SW 1271 (cell line): ENCODE data around the gene ACBD4.

Experiments
- DNase-seq, 2 experiments: peaks; one replicate each; lab custom pipeline; 2025; lab: John Stamatoyannopoulos, UW

The ACBD4 gene, protein sequence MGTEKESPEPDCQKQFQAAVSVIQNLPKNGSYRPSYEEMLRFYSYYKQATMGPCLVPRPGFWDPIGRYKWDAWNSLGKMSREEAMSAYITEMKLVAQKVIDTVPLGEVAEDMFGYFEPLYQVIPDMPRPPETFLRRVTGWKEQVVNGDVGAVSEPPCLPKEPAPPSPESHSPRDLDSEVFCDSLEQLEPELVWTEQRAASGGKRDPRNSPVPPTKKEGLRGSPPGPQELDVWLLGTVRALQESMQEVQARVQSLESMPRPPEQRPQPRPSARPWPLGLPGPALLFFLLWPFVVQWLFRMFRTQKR

DNA sequence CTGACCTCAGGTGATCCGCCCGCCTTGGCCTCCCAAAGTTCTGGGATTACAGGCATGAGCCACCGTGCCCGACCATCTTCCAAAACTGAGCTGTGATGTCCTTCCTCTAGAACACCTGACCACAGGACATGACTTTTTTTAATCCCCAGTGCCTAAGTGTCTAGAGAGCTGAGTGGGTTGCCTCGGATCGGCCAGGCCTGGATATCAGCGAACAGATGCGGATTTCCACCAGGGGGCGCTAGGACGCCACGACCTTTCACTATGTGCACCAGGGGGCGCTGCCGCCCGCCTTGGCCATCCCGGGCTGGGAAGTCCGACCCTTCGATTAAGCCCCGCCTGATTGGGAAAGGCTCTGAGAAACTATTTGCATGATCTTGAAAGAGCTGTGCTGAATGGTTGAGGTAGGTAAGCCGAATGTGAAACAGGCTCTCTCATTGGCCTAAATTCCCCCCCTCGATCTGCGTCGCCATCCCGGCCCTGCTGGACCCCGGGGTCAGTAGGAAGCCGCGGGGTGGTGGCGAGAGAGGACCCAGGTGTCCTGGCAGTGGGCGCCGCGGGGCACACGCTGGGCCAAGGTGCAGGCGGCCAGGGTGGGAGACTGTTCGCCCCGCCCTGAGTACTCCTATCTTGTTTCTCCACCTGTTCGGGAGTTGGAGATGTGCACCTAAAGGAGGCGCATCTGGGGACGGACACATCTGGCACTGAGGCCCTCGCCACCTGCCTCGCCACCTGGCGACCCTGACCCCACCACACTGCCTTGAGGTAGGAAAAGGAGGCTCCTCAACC is at the start of gene ACBD4:
ACBD4 (plus strand) TSS at position 496 of the 786 bp plus-strand sequence. CDS start 458 bp downstream, outside the sequence.
- DNase-seq = peak; percentile 94 to 97

DNA sequence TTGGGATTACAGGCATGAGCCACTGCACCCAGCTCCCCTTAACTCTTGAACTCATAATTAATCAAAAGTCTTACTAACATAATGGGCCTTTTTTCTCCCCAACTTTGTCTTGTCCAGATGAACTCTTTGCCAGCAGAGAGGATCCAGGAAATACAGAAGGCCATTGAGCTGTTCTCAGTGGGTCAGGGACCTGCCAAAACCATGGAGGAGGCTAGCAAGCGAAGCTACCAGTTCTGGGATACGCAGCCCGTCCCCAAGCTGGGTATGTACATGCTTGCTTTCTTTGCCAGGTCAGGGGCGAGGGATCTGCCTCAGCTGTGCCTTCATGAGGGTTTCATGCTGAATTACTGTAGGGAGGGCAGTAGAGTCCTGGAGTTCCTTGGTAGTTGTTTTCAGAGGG is 49.1 kb upstream of the ACBD4 start:
- DNase-seq = no peak

DNA sequence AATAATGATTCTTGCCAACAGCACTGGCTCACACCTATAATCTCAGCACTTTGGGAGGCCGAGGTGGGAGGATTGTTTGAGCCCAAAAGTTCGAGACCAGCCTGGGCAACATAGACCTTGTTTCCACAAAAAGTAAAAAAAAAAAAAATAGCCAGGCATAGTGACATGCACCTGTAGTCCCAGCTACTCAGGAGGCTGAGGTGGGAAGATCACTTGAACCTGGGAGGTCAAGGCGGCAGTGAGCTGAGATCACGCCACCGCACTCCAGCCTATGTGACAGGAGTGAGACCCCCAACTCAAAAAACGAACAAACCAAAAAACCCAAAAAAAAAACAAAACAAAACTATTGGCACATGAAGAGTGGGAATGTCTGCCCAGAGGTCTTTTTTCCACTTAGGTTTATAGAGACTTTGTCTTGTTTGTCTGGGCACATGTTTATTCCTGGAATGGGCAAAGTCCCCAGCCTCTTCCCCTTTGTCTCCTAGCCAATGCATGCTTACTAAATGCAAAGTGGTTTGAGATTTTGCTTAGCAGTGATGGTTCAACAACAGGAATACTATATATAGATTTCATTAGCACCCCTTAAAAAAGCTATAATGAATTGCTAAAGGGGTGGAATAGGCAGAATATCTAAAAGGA is 48.5 kb upstream of the ACBD4 start:
- DNase-seq = no peak

DNA sequence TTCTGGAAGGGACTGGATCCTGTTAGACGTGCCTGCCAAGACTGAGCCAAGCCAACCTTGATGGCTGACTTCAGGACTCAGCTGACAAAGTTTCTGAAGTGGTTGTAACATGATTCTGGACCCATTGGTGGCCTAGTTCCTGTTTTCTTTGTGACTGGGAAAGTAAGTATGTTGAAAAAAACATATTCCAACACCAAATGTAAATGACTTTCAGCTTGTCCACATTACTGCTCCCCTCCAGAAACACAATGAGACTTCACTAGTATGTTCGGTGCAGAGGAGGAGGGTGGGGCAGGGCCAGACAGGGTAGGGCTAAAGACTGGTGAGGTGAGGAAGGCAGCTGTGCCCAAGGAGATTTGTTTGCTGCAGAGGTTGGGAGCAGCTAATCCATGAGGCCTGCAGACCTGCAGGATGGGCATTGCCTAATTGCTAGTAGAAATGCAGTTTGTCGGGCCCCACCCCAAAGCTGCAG is 47.9 kb upstream of the ACBD4 start:
- DNase-seq = no peak

DNA sequence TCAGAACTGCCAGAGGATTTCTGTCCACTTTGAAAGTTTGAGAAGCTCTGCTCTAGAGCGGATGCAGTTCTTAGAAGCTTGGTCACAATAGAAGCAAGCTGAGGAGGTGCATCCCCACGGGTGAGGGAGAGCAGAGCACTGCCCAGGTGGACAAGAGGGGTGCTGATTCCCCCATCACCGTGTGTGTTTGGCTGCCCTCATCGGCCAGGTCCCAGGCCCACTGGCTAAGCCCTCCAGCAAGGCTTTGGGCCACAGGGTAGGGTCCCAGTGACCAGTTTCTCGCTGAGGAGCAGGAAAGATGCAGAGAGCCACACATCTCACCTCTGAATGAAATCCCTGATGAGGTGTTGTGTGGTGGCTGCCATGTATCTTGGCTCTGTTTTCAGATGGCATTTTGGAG is 47.5 kb upstream of the ACBD4 start:
- DNase-seq = no peak

DNA sequence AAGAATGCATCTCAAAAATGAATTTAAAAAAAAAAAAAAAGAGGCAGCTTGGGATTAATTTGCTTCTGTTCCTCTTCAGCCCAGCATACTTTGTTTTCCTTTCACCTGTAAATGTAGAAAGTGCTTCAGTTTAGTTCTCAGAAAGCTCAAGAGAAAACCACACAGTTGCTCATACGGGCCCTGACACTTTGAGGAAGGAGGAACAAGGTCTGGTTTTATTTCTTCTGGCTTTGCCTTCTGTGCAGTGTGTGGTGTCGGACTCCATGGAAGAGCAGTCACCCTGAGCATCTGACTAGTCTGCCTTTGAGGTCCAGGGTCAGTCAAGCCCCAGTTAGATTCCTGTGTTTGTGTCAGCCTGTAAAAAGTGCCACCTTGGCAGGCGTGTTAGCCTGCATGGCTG is 46.7 kb upstream of the ACBD4 start:
- DNase-seq = no peak

DNA sequence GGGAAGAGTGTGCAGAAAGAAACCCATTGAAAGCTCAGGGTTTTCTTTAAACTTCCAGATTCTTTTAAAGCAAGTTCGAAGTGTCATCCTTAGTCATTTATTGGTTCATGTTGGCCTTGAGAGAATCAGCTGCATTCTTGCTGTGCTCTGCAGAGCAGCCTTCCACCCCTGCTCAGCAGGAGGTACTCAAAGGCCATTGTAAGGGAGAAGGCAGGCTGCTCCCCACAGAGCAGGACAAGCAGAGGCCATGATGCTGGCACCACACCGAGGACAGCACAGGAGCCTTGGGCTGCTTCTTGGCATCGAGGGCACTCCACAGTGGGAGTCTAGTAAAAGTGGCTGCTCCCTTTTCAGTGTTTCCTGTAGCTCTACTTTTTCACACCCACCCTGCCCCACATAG is 44.8 kb upstream of the ACBD4 start:
- DNase-seq = no peak

DNA sequence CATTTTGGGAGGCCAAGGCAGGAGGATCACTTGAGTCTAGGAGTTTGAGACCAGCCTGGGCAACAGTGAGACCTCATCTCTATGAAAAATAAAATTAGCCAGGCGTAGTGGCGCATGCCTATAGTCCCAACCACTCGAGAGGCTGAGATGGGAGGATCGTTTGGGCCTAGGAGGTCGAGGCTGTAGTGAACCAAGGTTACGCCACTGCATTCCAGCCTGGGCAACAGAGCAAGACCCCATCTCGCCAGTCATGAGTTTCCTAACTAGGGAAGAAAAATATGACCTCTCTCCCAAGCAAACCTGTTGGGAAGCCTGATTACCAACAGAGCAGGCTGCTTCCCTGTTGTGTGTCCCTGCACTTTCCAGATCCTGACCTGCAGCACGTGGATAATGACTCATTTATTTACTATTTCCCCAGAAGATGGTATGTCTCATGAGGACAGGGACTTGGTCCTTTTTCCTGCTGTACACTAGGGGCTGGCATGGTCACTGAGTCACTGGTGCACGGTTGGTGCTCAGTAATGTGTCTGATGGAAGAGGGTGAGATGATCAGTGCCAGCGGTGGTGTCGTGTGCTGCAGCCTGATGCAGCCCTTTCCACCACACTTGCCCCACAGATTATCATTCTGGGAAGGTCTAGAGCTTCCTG is 43.6 kb upstream of the ACBD4 start:
- peak in 1 of 2 experiments; percentile 23 for DNase-seq

DNA sequence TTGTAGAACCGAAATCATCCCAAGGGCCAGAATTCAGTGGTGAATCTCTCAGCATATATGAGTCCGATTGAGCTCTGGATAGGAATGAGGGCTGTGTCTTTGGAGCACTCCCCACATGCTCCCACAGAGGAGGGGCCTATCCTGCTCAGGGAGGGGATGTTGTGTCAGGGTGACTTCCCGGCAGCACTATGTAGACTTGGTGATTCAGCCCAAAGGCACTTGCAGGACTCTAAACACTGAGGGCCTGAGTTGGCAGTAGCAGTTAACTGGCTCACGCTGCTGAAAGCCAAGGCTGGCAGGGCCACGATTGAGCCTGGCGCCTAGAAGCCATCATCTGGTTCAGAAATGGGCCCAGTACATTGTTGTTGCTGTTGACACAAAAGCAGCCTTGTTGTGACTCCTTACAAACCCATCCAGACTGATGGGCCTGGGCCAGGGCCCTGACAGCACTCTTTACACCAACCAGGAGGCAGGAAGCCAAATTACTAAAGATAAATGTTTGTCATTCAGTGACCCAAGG is 42.5 kb upstream of the ACBD4 start:
- DNase-seq = peak; percentile 90 to 95

DNA sequence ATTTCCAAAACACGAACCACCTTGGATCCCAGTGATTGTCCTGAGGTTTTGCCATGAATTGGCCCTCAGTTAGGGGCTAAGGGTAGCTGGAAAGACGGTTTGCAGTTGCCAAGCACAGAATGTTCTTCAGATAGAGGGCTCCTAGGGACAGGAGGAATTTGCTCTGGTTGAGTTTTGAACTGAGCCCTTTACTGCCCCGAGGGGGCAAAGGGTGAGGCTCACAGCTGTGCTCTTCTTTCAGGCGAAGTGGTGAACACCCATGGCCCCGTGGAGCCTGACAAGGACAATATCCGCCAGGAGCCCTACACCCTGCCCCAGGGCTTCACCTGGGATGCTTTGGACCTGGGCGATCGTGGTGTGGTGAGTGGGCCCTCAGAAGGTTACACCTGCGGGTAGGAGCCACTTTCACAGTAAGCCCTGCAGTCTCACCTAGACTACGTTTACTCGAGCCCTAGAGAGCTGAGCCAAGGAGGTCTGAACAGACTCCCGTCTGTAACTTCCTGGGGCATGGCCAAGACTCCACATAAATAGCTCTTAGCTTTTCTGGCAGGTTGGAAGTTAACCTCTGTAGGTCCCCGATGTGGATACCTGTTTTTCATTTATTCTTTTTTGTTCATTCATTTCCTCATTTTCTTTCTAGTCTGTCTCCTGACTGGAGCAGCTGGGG is 41.9 kb upstream of the ACBD4 start:
- no peak for DNase-seq

DNA sequence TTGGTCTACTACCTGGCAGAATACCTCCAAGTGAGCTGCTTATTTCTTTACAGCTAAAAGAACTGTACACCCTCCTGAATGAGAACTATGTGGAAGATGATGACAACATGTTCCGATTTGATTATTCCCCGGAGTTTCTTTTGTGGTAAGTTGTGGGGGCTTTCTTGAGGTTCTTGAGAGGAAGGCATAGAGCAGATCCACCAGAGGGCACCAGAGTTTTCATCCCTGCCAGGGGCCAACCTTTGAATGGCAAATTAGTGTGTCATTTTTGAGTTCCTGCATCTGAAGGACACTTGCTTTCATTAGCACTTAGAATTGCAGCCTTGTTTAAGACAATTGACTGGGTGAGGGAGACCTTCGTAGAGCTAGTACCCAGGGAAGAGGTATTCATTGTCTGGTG is 39.3 kb upstream of the ACBD4 start:
- DNase-seq = peak in 1 of 2 experiments; percentile 43

DNA sequence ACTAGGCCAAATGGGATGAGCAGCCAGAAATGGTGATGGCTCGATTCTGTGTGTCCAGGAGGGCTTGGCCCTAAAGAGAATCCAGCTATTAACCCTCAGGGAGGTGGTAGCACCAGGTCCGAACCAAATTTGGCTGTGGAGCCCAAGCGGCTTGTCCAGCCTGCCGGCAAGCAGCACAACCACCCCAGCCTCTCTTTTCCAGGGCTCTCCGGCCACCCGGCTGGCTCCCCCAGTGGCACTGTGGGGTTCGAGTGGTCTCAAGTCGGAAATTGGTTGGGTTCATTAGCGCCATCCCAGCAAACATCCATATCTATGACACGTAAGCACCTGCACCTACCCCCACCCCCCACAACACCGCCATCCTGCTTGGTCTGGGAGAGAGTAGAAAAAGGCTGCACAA is 38.6 kb upstream of the ACBD4 start:
- DNase-seq = no peak

DNA sequence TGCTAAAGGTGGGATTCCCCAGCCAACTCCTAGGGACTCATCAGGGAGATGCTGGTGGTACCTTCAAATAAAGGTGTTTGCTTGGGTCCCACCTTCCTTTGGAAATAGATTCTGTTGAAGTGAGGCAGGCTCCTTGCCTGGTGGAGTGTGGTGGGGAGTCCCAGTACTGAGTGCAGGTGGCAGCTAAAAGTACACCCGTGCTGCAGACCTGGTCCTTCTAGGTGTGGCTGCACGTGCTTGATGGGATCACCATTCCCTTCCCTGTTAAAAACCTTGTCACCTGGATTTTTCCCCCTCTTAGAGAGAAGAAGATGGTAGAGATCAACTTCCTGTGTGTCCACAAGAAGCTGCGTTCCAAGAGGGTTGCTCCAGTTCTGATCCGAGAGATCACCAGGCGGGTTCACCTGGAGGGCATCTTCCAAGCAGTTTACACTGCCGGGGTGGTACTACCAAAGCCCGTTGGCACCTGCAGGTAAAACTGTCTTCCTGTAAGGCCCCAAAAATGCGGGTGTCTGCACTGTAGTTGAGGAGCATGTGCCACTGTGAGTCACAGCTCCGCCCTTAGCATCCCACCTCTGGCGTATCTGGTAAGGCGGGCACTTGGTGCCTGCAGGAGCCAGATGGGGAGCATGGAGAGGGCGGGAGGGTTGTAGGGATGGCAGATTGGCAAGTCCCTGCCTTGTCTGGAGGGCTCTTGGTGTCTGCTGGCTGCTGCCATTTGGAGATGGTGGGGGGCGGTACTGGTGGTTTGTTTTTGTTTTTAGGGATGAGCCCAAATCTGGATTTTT is 37.2 kb upstream of the ACBD4 start:
- DNase-seq = no peak

DNA sequence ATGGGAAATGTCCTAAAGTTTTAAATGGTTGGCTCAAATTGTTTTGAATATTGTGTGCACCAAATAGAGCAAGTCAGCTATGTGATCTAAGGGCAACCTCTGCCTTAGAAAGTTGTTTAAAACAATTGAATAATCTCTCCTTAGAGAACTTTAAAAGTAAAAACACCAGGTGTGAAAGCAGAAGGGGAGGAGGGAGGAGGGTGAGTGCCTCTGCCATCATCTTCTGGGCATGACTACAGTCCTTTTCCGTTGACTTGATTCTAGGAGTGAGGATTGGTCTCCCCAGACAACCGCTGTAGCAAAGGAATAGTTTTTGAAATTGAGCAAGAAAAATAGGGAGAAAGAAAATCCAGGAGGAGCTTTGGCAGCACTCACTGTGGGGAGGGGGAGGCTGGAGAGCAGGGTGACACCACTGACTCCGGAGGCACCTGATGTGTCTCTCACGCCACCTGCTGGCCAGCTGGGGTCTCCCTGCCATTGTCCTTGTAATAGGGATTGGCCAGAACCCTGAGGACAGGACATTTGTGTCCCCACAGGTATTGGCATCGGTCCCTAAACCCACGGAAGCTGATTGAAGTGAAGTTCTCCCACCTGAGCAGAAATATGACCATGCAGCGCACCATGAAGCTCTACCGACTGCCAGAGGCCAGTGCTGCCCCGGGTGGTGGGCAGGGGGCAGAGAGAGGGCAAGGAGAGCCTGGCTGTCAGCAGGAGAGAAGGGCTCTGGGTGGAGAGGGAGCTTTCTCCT is 36.4 kb upstream of the ACBD4 start:
- DNase-seq = peak; percentile 64

DNA sequence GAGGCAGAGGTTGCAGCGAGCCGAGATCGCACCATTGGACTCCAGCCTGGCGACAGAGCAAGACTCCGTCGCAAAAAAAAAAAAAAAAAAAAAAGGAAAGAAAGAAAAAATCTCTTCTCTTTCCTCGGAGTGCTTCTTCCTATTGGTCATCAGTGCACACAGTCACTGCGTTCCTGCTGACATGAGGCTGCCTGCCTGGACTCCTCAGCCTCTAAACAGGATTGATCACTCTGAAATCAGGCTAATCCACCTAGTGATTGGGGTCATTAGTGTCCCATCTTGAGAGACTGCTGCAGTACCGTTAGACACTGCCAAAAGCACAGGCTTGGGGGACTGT is 34.0 kb upstream of the ACBD4 start:
- no peak for DNase-seq

DNA sequence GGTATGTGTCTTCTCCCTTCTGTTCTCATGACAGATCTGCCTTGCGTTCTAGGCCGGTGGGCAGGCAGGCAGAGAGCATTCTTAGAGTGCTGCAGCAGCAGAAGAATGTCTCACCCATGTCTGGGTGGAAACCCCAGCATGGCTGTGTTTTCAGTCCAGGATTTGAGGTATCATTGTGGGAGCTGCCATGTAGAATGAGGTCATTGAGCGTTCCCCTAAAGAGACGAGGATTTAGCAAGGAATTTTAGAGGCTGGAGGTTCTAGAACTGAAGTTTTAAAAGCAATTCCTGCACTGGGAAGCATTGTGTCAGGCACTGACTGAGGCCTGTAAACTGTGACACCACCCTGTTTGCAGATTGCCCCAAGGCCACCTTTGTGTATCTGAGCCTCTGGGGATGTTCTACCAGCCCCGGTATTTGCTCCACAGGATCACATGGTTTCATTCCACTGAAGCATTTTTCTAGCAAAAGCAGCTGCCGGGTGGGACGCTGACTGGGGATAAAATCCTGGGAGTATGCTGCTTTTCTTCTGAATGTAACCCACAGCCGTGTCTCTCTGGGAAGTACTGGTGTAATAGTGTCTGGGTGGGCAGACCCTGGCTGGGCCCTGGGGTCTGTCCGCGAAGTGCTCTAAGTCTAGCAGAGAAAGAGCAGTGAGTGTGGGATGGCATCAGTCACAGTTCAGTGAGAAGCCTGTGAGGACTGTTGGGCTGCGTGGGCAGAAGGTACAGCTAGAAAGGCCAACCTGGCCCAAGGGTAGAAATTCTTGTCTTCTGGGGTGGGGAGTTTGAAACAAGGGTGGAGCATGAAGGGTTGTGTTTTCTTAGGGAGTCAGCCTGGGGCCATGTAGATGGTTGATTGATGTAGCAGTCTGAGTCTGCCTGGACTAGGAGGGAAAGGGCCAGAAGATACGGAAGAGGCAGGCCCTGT is 33.3 kb upstream of the ACBD4 start:
- no peak for DNase-seq

DNA sequence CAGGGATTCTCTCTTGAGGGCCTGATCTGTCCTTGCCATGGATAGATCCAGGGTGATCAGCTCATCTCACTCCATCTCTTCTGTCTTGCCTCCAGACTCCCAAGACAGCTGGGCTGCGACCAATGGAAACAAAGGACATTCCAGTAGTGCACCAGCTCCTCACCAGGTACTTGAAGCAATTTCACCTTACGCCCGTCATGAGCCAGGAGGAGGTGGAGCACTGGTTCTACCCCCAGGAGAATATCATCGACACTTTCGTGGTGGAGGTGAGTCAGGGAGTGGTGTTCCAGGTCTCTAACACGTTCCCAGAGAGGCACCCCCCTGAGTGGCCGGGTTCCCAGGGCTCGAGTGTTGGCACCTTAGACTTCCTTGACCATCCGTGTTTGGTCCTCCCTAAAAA is 32.6 kb upstream of the ACBD4 start:
- DNase-seq = no peak

DNA sequence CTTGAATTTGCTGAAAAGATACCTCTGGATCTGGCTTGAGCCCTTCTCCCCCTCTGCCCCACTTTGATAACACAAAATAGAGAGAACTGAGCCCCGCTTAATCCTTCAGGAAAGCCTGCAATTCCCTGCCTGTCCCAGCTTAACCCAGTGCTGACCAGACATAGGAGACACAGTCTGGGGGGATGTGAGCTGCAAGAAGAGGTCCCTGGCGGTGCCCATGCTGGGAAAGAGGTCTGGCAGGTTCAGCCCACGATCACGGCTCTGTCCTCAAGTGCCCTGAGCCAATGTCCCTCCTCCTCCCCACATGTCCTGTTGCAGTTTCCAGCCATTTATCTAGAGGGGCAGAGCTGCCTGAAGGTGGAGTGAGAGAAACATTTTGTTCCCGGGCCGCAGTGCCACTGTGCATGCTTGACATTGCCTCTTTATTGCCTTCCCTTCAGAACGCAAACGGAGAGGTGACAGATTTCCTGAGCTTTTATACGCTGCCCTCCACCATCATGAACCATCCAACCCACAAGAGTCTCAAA is 32.2 kb upstream of the ACBD4 start:
- no peak for DNase-seq

DNA sequence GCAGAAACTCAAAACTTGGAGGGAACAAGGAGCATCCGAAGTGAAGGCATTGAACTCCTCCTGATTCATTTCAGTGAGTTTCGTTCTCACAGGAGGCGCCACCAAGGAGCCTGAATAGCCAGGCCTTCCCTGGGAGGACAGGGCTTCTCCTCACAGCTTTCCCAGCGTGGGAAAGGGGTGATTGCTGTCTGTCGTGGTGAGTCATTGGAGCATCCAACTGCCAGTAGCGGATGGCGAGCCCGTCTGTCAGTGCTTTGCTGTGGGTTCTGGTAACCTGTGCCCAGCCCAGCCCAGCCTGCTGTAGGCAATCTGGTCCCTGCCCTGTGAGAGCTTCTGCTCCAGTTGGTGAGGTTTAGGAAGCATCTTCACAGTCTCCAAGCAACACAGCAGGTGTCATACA is 31.5 kb upstream of the ACBD4 start:
- no peak for DNase-seq
